Caco-2 (cell line): Measurements from ENCODE around the gene TREH. TPM values are rescaled to one million over a fixed set of nuclear protein-coding genes. Genes with fewer than 3 reads are reported as not detected.
"Not testable (repeated sequence)": the region's sequence is repeated elsewhere in the genome, so short reads cannot be mapped to it uniquely, and the experiment has no call there.

Experiments used
- BruUV-seq: library from RNA; stranded (reverse); fragments of 400-500 nt; replicated peaks from 2 replicates; lab custom pipeline; 2021; lab: Mats Ljungman, UMichigan
- CTCF ChIA-PET: fragments of 300-600 bp; sonication (Branson Sonifier 250); formaldehyde crosslinking; loops from one replicate; lab custom pipeline; 2022; ENCODE audit warnings: antibody characterized with exemption; lab: Charles Lee
- POLR2A ChIA-PET: fragments of 300-600 bp; sonication (Branson Sonifier 250); formaldehyde crosslinking; loops from one replicate; lab custom pipeline; 2022; ENCODE audit warnings: antibody characterized with exemption; lab: Charles Lee
- DNase-seq, 2 experiments: peaks; one replicate each; pipeline versions ENCODE4 v3.0.0 to v3.0.0-alpha.2; 2020 to 2022
- H3K27me3 ChIP-seq: replicated peaks from 2 replicates; pipeline ENCODE4 v1.6.0; 2011; ENCODE audit warnings: low read length; ENCODE audit not compliant: control insufficient read depth, insufficient read depth
- H3K36me3 ChIP-seq: 2 replicates; pipeline ENCODE4 v1.5.1; 2011; ENCODE audit warnings: low read length; ENCODE audit not compliant: control insufficient read depth, insufficient read depth
- H3K4me1 ChIP-seq: fragments of 250-450 bp; sonication (Bioruptor Pico); 2 replicates; pipeline ENCODE4 v1.5.1; 2020; ENCODE audit warnings: mild to moderate bottlenecking
- H3K4me3 ChIP-seq: 2 replicates; pipeline ENCODE4 v1.5.1; 2011; ENCODE audit warnings: low read depth, mild to moderate bottlenecking, control low read depth, low read length
- H3K9me3 ChIP-seq: fragments of 250-450 bp; sonication (Bioruptor Pico); 2 replicates; pipeline ENCODE4 v1.5.1; 2020; ENCODE audit warnings: mild to moderate bottlenecking, moderate library complexity
- H3K27ac Mint-ChIP-seq: one replicate; pipeline ENCODE4 v1.8.0; 2022; ENCODE audit warnings: mixed read lengths; ENCODE audit not compliant: unreplicated experiment
- H3K27me3 Mint-ChIP-seq: one replicate; pipeline ENCODE4 v1.8.0; 2022; ENCODE audit warnings: mixed read lengths; ENCODE audit not compliant: insufficient read depth, unreplicated experiment
- H3K36me3 Mint-ChIP-seq: one replicate; pipeline ENCODE4 v1.8.0; 2022; ENCODE audit warnings: mild to moderate bottlenecking, mixed read lengths; ENCODE audit not compliant: insufficient read depth, unreplicated experiment
- H3K4me1 Mint-ChIP-seq: one replicate; pipeline ENCODE4 v1.8.0; 2022; ENCODE audit warnings: low read depth, mixed read lengths; ENCODE audit not compliant: unreplicated experiment
- H3K4me3 Mint-ChIP-seq: one replicate; pipeline ENCODE4 v1.8.0; 2022; ENCODE audit warnings: mild to moderate bottlenecking, moderate library complexity, mixed read lengths; ENCODE audit not compliant: unreplicated experiment
- H3K9me3 Mint-ChIP-seq: one replicate; pipeline ENCODE4 v1.8.0; 2022; ENCODE audit warnings: mixed read lengths; ENCODE audit not compliant: unreplicated experiment
- CTCF ChIP-seq, 2 experiments: fragments of 200-600 bp in 1 of 2; IDR thresholded peaks; 1 replicate in 1 of 2; 2 replicates in 1 of 2; pipeline versions ENCODE4 v1.5.1 to v1.8.0; 2011 to 2022; ENCODE audit warnings: antibody characterized with exemption in 1 of 2, control low read depth in 1 of 2, inconsistent platforms in 1 of 2, low read depth in 1 of 2, low read length in 1 of 2, mild to moderate bottlenecking in 1 of 2, moderate library complexity in 1 of 2; ENCODE audit not compliant: insufficient read depth in 1 of 2, severe bottlenecking in 1 of 2, unreplicated experiment in 1 of 2
- intact Hi-C: fragments of 100-400 bp; cut with micrococcal nuclease; formaldehyde crosslinking; loops from one replicate; pipeline ENCODE4 v1.10.0; 2022; ENCODE audit not compliant: unreplicated experiment
- total RNA-seq: library from RNA; stranded (reverse); gene quantifications from 2 replicates; pipeline ENCODE4 v1.2.3, GENCODE V29; 2022

TREH gene
- total RNA-seq, 1 experiment from 2014 or later: not detected

GRCh38 chr11:118614511-118614910, 64.9 kb downstream of the TREH start:
- ChIA-PET POLR2A (interaction anchor here (0.7 kb wide), 1 partner anchor 179 kb away, joined by 10 read pairs; no protein-coding TSS in a partner anchor), CTCF (interaction anchor here (1.0 to 1.8 kb wide), 4 partner anchors 20 to 44 kb away, joined by 3 to 5 read pairs (median 4); no protein-coding TSS in a partner anchor)
- Mint-ChIP-seq H3K27me3 (no peaks in the 10 kb centered on the region), H3K4me3 (no peak overlapping the region), H3K27ac (peak overlapping the region; percentile 81), H3K36me3 (peaks cover 6% of the 10 kb centered on the region), H3K9me3 (no peaks in the 10 kb centered on the region), H3K4me1 (peaks cover 37% of the 10 kb centered on the region)
- H3K36me3 ChIP-seq: no peaks in the 10 kb centered on the region
- H3K27me3 ChIP-seq: no peaks in the 10 kb centered on the region
- TF ChIP-seq CTCF (IDR thresholded peaks at IDR 0.05; ENCODE audit: insufficient read depth in 1 of 2, low read depth in 1 of 2, low read length in 1 of 2, severe bottlenecking in 1 of 2, unreplicated experiment in 1 of 2): no peak
- no peaks in the 10 kb centered on the region for H3K9me3 ChIP-seq
- DNase-seq: peak in 1 of 2 experiments; percentile 42
- H3K4me1 ChIP-seq: peaks cover 59% of the 10 kb centered on the region
- intact Hi-C loops: no loop called here
- no TSS peak for BruUV-seq
- H3K4me3 ChIP-seq: no peak overlapping the region

- no peak for TF ChIP-seq CTCF (IDR thresholded peaks at IDR 0.05; ENCODE audit: insufficient read depth in 1 of 2, low read depth in 1 of 2, low read length in 1 of 2, severe bottlenecking in 1 of 2, unreplicated experiment in 1 of 2)
- Mint-ChIP-seq H3K36me3 (peaks cover 6% of the 10 kb centered on the region), H3K9me3 (no peaks in the 10 kb centered on the region), H3K4me3 (no peak overlapping the region), H3K4me1 (peaks cover 37% of the 10 kb centered on the region), H3K27me3 (no peaks in the 10 kb centered on the region), H3K27ac (no peak overlapping the region)
- no peak overlapping the region for H3K4me3 ChIP-seq
- no peaks in the 10 kb centered on the region for H3K9me3 ChIP-seq
- no peaks in the 10 kb centered on the region for H3K27me3 ChIP-seq
- ChIA-PET POLR2A (interaction anchor here (0.7 kb wide), 1 partner anchor 9 kb away, joined by 3 read pairs; no protein-coding TSS in a partner anchor), CTCF (no interaction called here)
- H3K36me3 ChIP-seq: no peaks in the 10 kb centered on the region
- H3K4me1 ChIP-seq: peaks cover 42% of the 10 kb centered on the region
- no TSS peak for BruUV-seq
- intact Hi-C loops: no loop called here
- peak in 1 of 2 experiments; percentile 22 for DNase-seq
Measured at GRCh38 chr11:118612378-118612777, 67.1 kb downstream of the TREH start.

GRCh38 chr11:118611433-118611795, 68.0 kb downstream of the TREH start:
- H3K27me3 ChIP-seq, intact Hi-C loops, H3K27me3 Mint-ChIP-seq, H3K36me3 ChIP-seq, POLR2A ChIA-PET, H3K27ac Mint-ChIP-seq, H3K9me3 ChIP-seq, H3K9me3 Mint-ChIP-seq, BruUV-seq, H3K4me3 ChIP-seq, H3K4me3 Mint-ChIP-seq: not testable (repeated sequence)
- Mint-ChIP-seq H3K4me1 (peaks cover 34% of the 10 kb centered on the region), H3K36me3 (peaks cover 11% of the 10 kb centered on the region)
- CTCF ChIA-PET: interaction anchor here (1.2 kb wide), 1 partner anchor 17 kb away, joined by 3 read pairs; no protein-coding TSS in a partner anchor
- peak in 1 of 2 experiments; percentile 36 for DNase-seq
- H3K4me1 ChIP-seq: peaks cover 39% of the 10 kb centered on the region
